ENCODE measurements around the gene STRIP1. TPM values are rescaled to one million over a fixed set of nuclear protein-coding genes. Genes with fewer than 3 reads are reported as not detected.

STRIP1 gene
- polyA plus RNA-seq, 1 of the 3 experiments (the other 2 are of a cell fraction) = 34.6 TPM

- H3K27me3 ChIP-seq (ENCODE audit: insufficient read depth) = no peaks in the 10 kb centered on the region
- ChIA-PET CTCF (interaction anchor here (1.1 to 51.7 kb wide), 7 partner anchors 8 to 363 kb away, joined by 3 to 1768 read pairs (median 5); partner anchors contain the start of gene STRIP1), POLR2A (interaction anchor here (1.4 to 1.5 kb wide), 2 partner anchors 9 to 32 kb away, joined by 3 read pairs; no protein-coding TSS in a partner anchor)
Measured at GRCh38 chr1:110097507-110098221, 63.2 kb downstream of the STRIP1 start.

More at GRCh38 chr1:110097507-110098221, 63.2 kb downstream of the STRIP1 start:
- Histone ChIP-seq H3F3A (replicated peaks; ENCODE audit: insufficient read depth) (no peaks in the 10 kb centered on the region), H3K9me2 (no peaks in the 10 kb centered on the region), H3K36me3 (replicated peaks in 1 of 2; ENCODE audit: control insufficient read depth in 1 of 2, insufficient read depth in 2 of 2, low read length in 1 of 2) (no peaks in the 10 kb centered on the region), H2AFZ (ENCODE audit: low read depth) (no peak overlapping the region), H3K27ac (ENCODE audit: low read depth in 2 of 2, low read length in 1 of 2) (peak overlapping the region in 1 of 2 experiments; percentile 82; a peak in 2 of 4 replicates), H3K9me3 (no peaks in the 10 kb centered on the region), H3K79me2 (ENCODE audit: insufficient read depth) (no peaks in the 10 kb centered on the region), H3K4me3 (ENCODE audit: low read depth in 2 of 2, low read length in 1 of 2) (no peak overlapping the region), H4K20me1 (ENCODE audit: insufficient read depth) (no peaks in the 10 kb centered on the region), H3K4me1 (ENCODE audit: control insufficient read depth in 1 of 2, insufficient read depth in 2 of 2, low read depth in 1 of 2, low read length in 1 of 2) (peaks cover 4 to 80% of the 10 kb centered on the region in 2 experiments; a peak in 3 of 4 replicates), H3K9ac (no peak overlapping the region), H3K4me2 (no peak overlapping the region)
- TF ChIP-seq ZBTB33 (IDR thresholded peaks at IDR 0.05; ENCODE audit: borderline replicate concordance, low read depth) (no peak), EP300 (IDR thresholded peaks at IDR 0.05; ENCODE audit: borderline replicate concordance in 1 of 2, low read depth in 1 of 2, low read length in 1 of 2) (no peak), RAD21 (IDR thresholded peaks at IDR 0.05; ENCODE audit: low read length) (no peak), REST (IDR thresholded peaks at IDR 0.05; ENCODE audit: low read depth, low read length) (no peak), JUND (IDR thresholded peaks at IDR 0.05) (no peak), TCF12 (IDR thresholded peaks at IDR 0.05) (no peak), FOXJ3 (CRISPR knock-in tag; IDR thresholded peaks at IDR 0.05) (no peak), MXI1 (IDR thresholded peaks at IDR 0.05; ENCODE audit: low read depth, low read length) (no peak), GABPA (IDR thresholded peaks at IDR 0.05; ENCODE audit: low read depth) (no peak), CHD2 (IDR thresholded peaks at IDR 0.05; ENCODE audit: low read length, partially characterized antibody) (no peak), MAX (IDR thresholded peaks at IDR 0.05; ENCODE audit: low read depth) (no peak), TEAD4 (IDR thresholded peaks at IDR 0.05; ENCODE audit: borderline replicate concordance, insufficient read depth) (no peak), GATA2 (CRISPR knock-in tag; IDR thresholded peaks at IDR 0.05) (no peak), FOXM1 (IDR thresholded peaks at IDR 0.05; ENCODE audit: low read depth) (no peak), SMC3 (IDR thresholded peaks at IDR 0.05; ENCODE audit: low read depth, low read length) (no peak), IRF3 (IDR thresholded peaks at IDR 0.05; ENCODE audit: low read depth, low read length) (no peak), FOSL2 (IDR thresholded peaks at IDR 0.05; ENCODE audit: borderline replicate concordance, low read depth) (no peak)
- WGBS (ENCODE audit: low lambda C conversion rate) = 75% methylated on average over 7 of the region's 11 CpGs
- no peak for DNase-seq
